CD1c-positive myeloid dendritic cell (primary cell): ENCODE data around the gene VPS25.
"Not testable (repeated sequence)": the region's sequence is repeated elsewhere in the genome, so short reads cannot be mapped to it uniquely, and the experiment has no call there.

Experiments used
- DNase-seq: peaks from one replicate; pipeline ENCODE4 v3.0.0-alpha.2; 2016; ENCODE audit errors: extremely low spot score

VPS25 gene

DNA sequence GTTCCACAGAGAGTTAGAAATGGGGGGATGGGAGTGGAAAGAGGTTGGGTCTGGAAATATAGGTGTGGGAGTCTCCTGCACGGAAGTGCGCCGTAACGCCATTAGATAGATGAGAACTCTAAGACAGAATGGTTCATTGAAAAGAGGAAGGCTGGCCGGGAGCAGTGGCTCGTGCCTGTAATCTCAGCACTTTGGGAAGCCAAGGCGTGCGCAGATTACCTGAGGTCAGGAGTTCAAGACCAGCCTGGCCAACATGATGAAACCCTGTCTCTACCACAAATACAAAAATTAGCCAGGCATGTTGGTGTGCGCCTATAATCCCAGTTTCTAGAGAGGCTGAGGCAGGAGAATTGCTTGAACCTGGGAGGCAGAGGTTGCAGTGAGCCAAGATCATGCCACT lies 5.2 kb upstream of the VPS25 start:
- not testable (repeated sequence) for DNase-seq

- DNase-seq: not testable (repeated sequence)
These were observed 3.3 kb upstream of the VPS25 start for GRCh38 chr17:42769964-42770363.

DNA sequence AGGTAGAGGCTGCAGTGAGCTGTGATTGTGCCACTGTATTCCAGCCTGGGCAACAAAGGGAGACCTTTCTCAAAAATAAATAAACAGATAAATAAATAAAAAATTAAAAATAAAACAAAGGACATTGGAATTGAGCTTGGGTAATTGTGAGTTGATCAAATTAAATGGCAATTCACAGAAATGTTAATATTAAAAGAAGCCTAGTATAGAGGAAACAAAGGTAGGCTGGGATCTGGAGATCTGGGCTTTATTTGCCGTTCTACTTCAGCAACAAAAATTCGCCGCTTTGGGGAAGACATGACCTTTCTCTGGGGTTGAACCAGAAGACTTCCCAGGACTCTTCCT lies 332 bp upstream of the VPS25 start:
- DNase-seq: no peak

DNA sequence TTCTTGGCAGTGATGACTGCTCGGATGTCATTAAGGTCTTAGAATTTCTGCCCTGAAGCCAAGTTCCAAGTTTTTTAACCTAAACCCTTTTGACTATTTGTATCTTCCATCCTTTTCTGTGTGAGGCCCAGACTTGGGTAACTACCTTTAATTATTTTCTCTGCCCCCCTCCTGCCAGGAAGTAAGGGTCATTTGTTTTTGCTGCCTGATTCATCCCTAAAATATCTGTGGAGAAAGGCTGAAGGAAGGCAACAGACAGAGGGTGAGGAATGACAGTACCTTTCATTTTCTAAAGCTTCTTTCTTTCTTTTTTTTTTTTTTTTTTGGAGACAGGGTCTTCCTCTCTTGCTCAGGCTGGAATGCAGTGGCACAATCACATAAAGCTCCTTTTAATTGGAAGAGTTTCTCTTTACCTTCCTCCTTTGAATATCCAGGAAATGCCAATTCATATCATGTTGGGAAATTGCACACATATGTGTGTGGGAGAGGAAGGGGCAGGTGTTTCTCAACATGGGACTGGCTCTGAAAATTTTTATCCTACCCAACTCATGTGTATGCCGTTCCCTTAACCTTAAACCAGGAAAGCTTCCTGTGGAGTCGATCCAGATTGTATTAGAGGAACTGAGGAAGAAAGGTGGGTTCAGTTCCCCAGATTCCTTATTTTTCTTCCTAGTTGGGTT lies 957 bp downstream of the VPS25 start:
- DNase-seq: peak; percentile 22

DNA sequence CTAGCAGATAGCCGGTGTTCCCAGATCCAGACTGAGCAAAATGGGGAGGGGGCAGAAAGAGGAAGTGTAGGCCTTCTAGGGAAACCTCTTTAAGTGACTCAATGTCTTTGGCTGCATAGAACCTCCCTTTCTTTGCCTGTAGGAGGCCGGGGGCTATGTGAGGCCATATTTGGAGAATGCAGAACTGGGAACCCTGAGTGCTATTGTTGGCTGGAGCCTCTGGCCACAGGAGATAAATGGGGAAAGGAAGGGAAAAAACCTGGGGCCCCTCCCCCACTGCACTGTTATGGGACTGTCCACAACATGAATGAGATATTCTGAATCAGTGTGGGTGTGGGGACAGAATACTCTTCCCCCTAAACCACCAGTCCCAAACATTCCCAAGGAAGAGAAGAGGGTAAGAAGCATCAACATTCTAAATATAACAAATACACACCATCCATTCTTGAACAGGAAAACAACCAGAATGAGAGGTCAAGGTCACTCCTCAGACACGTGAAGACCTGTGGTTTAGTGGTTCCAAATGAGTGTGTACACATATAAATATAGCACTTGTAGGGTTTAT lies 2.4 kb downstream of the VPS25 start:
- DNase-seq: peak; percentile 87

DNA sequence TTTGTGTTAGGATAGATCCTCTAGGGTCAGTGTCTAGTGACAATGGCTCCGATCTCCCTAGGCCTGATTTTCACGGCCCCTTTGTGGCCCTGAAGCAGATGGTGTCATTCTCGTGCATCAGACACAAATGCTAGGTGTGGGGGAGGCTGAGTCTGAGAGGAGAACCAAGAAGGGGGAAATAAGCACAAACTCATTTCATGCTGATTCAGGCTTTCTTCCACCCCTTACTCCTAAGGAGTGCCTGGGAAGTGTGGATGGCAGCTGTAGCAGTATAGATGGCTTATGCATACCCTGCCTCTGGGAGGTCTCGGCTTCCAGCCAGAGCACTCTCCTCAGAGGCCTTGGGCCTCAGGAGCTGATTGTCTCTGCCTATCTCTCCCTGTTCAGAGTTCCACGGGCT lies 5.3 kb downstream of the VPS25 start:
- DNase-seq: no peak

GRCh38 chr17:42779304-42779935 lies 6.2 kb downstream of the VPS25 start:
- DNase-seq: no peak

- no peak for DNase-seq
These were observed 6.9 kb downstream of the VPS25 start, which contains the start of gene WNK4 for GRCh38 chr17:42779936-42780850. WNK4 (plus strand) TSS chr17:42780610; CDS start chr17:42780699, 89 bp downstream.

GRCh38 chr17:42780851-42781638 lies 7.8 kb downstream of the VPS25 start:
- DNase-seq: no peak

DNA sequence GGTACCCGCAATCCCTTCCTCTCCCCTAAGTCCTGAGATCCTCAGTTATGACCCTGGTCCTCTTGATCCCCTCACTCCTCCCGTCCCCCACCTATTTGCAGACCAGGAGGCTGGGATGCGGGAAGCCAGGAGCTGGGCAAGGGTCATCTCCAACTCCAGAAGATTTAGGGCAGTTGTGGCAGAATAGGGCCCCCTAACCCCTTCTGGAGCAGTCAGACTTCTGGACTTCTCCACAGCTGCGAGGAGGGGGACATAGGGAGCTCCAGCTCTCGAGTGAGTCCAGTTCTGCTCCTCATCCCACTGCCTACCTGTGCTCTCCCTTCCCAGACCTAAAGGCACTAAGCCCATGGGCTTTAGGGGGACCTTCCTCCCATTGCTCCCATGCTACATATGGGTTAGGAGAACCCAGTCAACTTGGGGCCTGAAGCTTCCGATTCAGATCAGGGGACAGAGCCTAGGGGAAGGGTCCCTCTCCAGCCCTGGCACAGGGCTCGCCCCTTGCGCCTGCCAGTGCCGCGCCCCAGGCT lies 8.5 kb downstream of the VPS25 start:
- no peak for DNase-seq

DNA sequence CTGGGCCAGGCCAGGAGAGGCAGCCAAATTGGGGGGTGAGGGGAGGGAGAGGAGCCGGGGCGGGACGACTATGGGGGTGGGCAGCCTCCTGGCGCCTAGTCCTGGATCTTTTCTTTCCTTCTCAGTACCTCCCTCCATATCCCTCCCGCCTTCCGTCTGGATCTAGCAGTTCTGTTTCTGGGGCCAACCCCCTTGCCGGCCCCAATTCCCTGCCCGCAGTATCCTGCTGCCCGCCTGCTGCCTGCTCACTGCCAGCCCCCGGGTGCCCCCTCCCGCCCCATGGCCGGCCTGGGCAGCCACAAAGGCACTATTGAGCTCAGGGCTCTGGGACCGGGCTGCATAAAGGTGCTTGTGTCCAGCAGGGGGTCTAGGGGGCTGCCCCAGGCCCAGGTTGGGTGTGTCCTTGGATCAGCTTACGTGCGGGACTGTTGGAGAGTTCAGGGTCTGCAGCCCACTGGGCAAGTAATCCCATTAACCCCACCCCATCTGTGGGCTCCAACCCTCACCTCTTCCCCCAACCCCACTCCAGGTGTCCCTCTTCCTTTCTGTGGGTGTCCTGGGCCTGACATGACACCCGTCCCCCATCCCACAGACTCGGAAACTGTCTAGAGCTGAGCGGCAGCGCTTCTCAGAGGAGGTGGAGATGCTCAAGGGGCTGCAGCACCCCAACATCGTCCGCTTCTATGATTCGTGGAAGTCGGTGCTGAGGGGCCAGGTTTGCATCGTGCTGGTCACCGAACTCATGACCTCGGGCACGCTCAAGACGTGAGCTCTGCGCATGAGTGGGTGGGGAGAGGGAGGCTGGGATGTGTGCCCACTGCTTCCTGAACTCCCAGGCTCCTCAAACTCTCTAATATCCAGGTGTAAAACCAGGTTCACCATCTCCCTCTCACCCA lies 9.2 kb downstream of the VPS25 start:
- no peak for DNase-seq

GRCh38 chr17:42783062-42783790 lies 10.0 kb downstream of the VPS25 start:
- no peak for DNase-seq

DNA sequence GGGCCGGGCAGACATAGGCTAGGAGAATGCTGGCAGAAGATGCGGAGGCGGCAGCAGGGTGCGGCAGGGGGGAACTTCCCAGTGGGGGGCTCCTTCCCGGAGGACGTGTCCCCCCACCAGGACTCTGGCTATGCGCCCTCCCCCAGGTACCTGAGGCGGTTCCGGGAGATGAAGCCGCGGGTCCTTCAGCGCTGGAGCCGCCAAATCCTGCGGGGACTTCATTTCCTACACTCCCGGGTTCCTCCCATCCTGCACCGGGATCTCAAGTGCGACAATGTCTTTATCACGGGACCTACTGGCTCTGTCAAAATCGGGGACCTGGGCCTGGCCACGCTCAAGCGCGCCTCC lies 10.5 kb downstream of the VPS25 start:
- DNase-seq: no peak

DNA sequence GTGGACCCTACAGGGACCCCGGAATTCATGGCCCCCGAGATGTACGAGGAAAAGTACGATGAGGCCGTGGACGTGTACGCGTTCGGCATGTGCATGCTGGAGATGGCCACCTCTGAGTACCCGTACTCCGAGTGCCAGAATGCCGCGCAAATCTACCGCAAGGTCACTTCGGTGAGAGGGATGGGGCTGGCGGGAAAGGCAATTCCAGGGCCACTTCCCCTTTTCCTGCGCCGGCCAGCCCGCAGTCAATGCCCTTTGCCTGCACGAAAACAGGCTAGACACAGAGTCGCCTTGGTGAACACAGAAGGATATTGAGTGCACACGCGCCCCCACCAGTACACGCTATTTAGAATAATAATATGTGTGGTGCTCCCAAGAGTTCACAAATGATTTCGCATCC lies 11.2 kb downstream of the VPS25 start:
- peak; percentile 57 for DNase-seq

DNA sequence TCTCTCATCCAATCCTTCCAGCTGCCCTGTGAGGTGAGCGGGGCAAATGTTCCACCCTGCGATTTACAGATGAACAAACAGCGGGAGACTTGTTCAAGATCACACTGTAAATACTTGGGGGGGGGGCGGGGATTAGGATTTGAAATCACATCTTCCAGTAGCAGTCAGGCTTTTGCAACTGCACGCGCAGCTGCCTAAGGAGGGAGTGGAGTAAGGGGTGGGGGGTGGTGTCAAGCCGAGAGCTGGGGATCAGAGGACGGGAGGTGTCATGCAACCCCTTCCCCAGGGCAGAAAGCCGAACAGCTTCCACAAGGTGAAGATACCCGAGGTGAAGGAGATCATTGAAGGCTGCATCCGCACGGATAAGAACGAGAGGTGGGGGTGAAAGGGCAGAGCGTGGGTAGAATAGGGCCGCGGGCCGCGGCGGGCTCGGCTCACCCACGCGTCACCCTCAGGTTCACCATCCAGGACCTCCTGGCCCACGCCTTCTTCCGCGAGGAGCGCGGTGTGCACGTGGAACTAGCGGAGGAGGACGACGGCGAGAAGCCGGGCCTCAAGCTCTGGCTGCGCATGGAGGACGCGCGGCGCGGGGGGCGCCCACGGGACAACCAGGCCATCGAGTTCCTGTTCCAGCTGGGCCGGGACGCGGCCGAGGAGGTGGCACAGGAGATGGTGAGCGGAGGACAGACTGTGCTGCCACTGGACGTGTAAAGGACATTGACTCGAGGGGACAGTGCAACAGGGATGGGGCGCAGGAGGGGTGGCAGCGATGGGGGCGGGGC lies 11.8 kb downstream of the VPS25 start:
- DNase-seq: peak; percentile 63

- no peak for DNase-seq
These were observed 14.0 kb downstream of the VPS25 start for GRCh38 chr17:42787266-42787665.

- DNase-seq: no peak
These were observed 18.7 kb downstream of the VPS25 start for GRCh38 chr17:42791948-42792347.

DNA sequence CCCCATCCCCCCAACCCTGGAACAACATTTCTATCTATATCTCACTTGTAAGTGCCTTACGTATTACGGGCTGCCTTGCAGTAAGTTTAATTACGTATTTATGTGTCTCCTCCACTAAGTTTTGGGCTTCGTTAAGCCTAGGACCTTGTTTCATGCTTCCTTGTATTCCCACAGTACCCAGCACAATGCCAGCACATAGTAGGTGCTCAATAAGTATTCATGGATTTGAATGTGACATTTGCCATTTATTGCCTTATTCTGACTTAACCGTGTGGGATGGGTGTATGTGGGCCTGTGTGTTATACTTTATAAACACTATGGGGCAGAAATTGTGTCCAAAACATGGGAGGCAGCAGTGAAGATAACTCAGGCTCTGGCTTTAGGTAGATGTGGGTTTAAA lies 19.3 kb downstream of the VPS25 start:
- DNase-seq: no peak

GRCh38 chr17:42795061-42795460 lies 21.8 kb downstream of the VPS25 start:
- DNase-seq: no peak
